K562 (cell line): Measurements from ENCODE around the gene MCM7. TPM values are rescaled to one million over a fixed set of nuclear protein-coding genes. Genes with fewer than 3 reads are reported as not detected.
A peak's percentile ranks its signal among the peaks of the same experiment; 100 is the strongest.

Experiments used
- ATAC-seq: fragments of 200-7000 bp; cut with Tn5 transposase; 3 replicates; pipeline ENCODE4 v1.9.1; 2020; ENCODE audit warnings: moderate library complexity
- Bru-seq: library from RNA; stranded (reverse); fragments of 400-500 nt; gene quantifications from one replicate; lab custom pipeline; 2021; lab: Mats Ljungman, UMichigan
- BruChase-seq, 2 experiments: library from RNA; stranded (reverse); fragments of 400-500 nt; gene quantifications; one replicate each; lab custom pipeline; 2021; lab: Mats Ljungman, UMichigan
- BruUV-seq: library from RNA; stranded (reverse); fragments of 400-500 nt; replicated peaks from 2 replicates; lab custom pipeline; 2021; lab: Mats Ljungman, UMichigan
- CTCF ChIA-PET: fragments of 300-600 bp; formaldehyde crosslinking; extraction: SDS; loops from one replicate; lab custom pipeline; 2021; ENCODE audit warnings: low intra/inter-chr PET ratio; lab: Yijun Ruan, JAX
- POLR2A ChIA-PET: fragments of 300-600, 350-650 bp; sonication (Branson Sonifier 250); formaldehyde crosslinking; extraction: SDS; loops from one replicate; lab custom pipeline; 2021; ENCODE audit warnings: antibody characterized with exemption, inconsistent platforms; lab: Yijun Ruan, JAX
- DNase-seq, 4 experiments: peaks; one replicate each; pipeline versions ENCODE4 v3.0.0 to v3.0.0-alpha.2; 2011 to 2018; ENCODE audit warnings: low spot score in 3 of 4, mixed read lengths in 3 of 4; ENCODE audit errors: extremely low read depth in 1 of 4
- FAIRE-seq: peaks from 2 replicates; lab custom pipeline; 2011; peaks lifted over from hg19 to GRCh38; lab: Jason Lieb, UNC
- H2AFZ ChIP-seq: 2 replicates; pipeline ENCODE4 v1.6.0; 2011; ENCODE audit warnings: low read depth, low read length, control low read depth, inconsistent platforms
- H3K27ac ChIP-seq: fragments of 200-600 bp; 3 replicates; pipeline ENCODE4 v1.8.0; 2011; ENCODE audit warnings: low read depth, mild to moderate bottlenecking, control low read depth, inconsistent platforms, low read length, moderate library complexity, mixed read lengths; ENCODE audit errors: extremely low read depth
- H3K27me3 ChIP-seq, 2 experiments: fragments of 300-600 bp in 1 of 2; 2 replicates in 1 of 2; 3 replicates in 1 of 2; pipeline versions ENCODE4 v1.6.0 to v1.8.0; 2011; ENCODE audit warnings: inconsistent platforms in 2 of 2, low read length in 2 of 2, mild to moderate bottlenecking in 1 of 2, mixed read lengths in 1 of 2, moderate library complexity in 1 of 2; ENCODE audit not compliant: control insufficient read depth in 2 of 2, insufficient read depth in 2 of 2
- H3K36me3 ChIP-seq: fragments of 300-600 bp; 3 replicates; pipeline ENCODE4 v1.8.0; 2011; ENCODE audit warnings: mild to moderate bottlenecking, low read length, inconsistent platforms; ENCODE audit not compliant: control insufficient read depth, insufficient read depth
- H3K4me1 ChIP-seq, 2 experiments: fragments of 200-600 bp in 1 of 2; replicated peaks in 1 of 2; 2 replicates in 1 of 2; 3 replicates in 1 of 2; pipeline versions ENCODE4 v1.5.1 to v1.8.0; 2011; ENCODE audit warnings: inconsistent platforms in 2 of 2, low read length in 2 of 2, mild to moderate bottlenecking in 1 of 2, mixed read lengths in 1 of 2, moderate library complexity in 1 of 2; ENCODE audit not compliant: control insufficient read depth in 2 of 2, insufficient read depth in 2 of 2
- H3K4me2 ChIP-seq: 2 replicates; pipeline ENCODE4 v1.6.1; 2011; ENCODE audit warnings: low read length, control low read depth, inconsistent platforms, mixed read lengths; ENCODE audit not compliant: insufficient read depth
- H3K4me3 ChIP-seq: fragments of 200-600 bp; sonication (generic), shearing (Covaris generic); 2 replicates; pipeline ENCODE4 v1.5.1; 2016; ENCODE audit warnings: control low read depth, inconsistent platforms
- H3K79me2 ChIP-seq: fragments of 200-600 bp; 3 replicates; pipeline ENCODE4 v1.8.0; 2011; ENCODE audit warnings: low read length, inconsistent platforms; ENCODE audit not compliant: control insufficient read depth, insufficient read depth
- H3K9ac ChIP-seq, 2 experiments: 2 replicates each; pipeline versions ENCODE4 v1.6.0 to v1.6.1; 2011; ENCODE audit warnings: low read depth in 2 of 2, low read length in 2 of 2, control low read depth in 1 of 2, inconsistent platforms in 1 of 2, mild to moderate bottlenecking in 1 of 2, mixed read lengths in 1 of 2; ENCODE audit not compliant: insufficient read depth in 1 of 2
- H3K9me1 ChIP-seq: one replicate; pipeline ENCODE4 v1.6.0; 2011; ENCODE audit warnings: inconsistent platforms, mild to moderate bottlenecking, low read length, moderate library complexity; ENCODE audit not compliant: control insufficient read depth, insufficient read depth
- H3K9me3 ChIP-seq: replicated peaks from 2 replicates; pipeline ENCODE4 v1.5.1; 2011; ENCODE audit warnings: low read depth, low read length, inconsistent platforms; ENCODE audit not compliant: control insufficient read depth, insufficient read depth
- H4K20me1 ChIP-seq: replicated peaks from 2 replicates; pipeline ENCODE4 v1.6.1; 2011; ENCODE audit warnings: low read length, inconsistent platforms, mixed read lengths; ENCODE audit not compliant: control insufficient read depth, insufficient read depth
- ELF2 ChIP-seq: fragments of 250-450 bp; sonication (Bioruptor Pico); IDR thresholded peaks from 2 replicates; pipeline ENCODE4 v1.5.0; 2021; ENCODE audit warnings: mild to moderate bottlenecking
- HDAC2 ChIP-seq: fragments of 450-650 bp; IDR thresholded peaks from 2 replicates; pipeline ENCODE4 v1.6.1; 2016; ENCODE audit warnings: mild to moderate bottlenecking
- HMGN3 ChIP-seq: IDR thresholded peaks from 2 replicates; pipeline ENCODE4 v1.6.1; 2011; ENCODE audit warnings: borderline replicate concordance, low read depth, mild to moderate bottlenecking, mixed read lengths, low read length; ENCODE audit not compliant: insufficient read length; ENCODE audit errors: extremely low read depth
- MBD2 ChIP-seq: sonication (generic); IDR thresholded peaks from 2 replicates; pipeline ENCODE4 v1.6.1; 2016; ENCODE audit warnings: low read depth, borderline replicate concordance
- NFIC ChIP-seq: fragments of 450-650 bp; IDR thresholded peaks from 2 replicates; pipeline ENCODE4 v1.6.1; 2017; ENCODE audit warnings: mild to moderate bottlenecking, inconsistent platforms
- POLR2H ChIP-seq: IDR thresholded peaks from 2 replicates; pipeline ENCODE4 v1.6.1; 2016; ENCODE audit warnings: missing genetic modification characterization, low read depth, mild to moderate bottlenecking, control low read depth, missing compliant biosample characterization, moderate library complexity
- PTTG1 ChIP-seq: fragments of 450-650 bp; IDR thresholded peaks from 2 replicates; pipeline ENCODE4 v1.6.1; 2016; ENCODE audit warnings: low read depth, mild to moderate bottlenecking, missing genetic modification characterization, missing compliant biosample characterization
- RBFOX2 ChIP-seq: fragments of 200-400 bp; formaldehyde crosslinking; IDR thresholded peaks from 2 replicates; pipeline ENCODE4 v1.6.1; 2017; ENCODE audit warnings: low read depth, mild to moderate bottlenecking, low read length, moderate library complexity
- SMC3 ChIP-seq: conservative IDR thresholded peaks from 2 replicates; pipeline ENCODE4 v1.6.1; 2011; ENCODE audit warnings: low read depth, low read length, improper control_type of control experiment; ENCODE audit not compliant: insufficient read depth
- TAF1 ChIP-seq: IDR thresholded peaks from 2 replicates; pipeline ENCODE4 v1.6.1; 2011; ENCODE audit warnings: mild to moderate bottlenecking, low read length, moderate library complexity; ENCODE audit not compliant: insufficient read depth, control insufficient read depth, severe bottlenecking; ENCODE audit errors: extremely low read depth
- ZNF165 ChIP-seq: fragments of 250-450 bp; sonication (Bioruptor Pico); IDR thresholded peaks from 2 replicates; pipeline ENCODE4 v1.4.0; 2020; ENCODE audit warnings: borderline replicate concordance
- ZNF583 ChIP-seq: fragments of 250-450 bp; sonication (Bioruptor Pico); IDR thresholded peaks from 2 replicates; pipeline ENCODE4 v1.4.0; 2020
- WGBS: fragments of 100-300 bp; shearing (Covaris generic); methylation state at CpG from one replicate; pipeline ENCODE4 v1.1.6; 2016; ENCODE audit warnings: low coverage, mixed read lengths; ENCODE audit not compliant: insufficient coverage; ENCODE audit errors: missing lambda C conversion rate; 5-methylcytosine and 5-hydroxymethylcytosine counted together
- in situ Hi-C: fragments of 300-500 bp; cut with MboI; formaldehyde crosslinking; loops from 4 replicates; pipeline ENCODE4 v1.15.0; 2018; ENCODE audit warnings: inconsistent platforms, mixed read lengths
- intact Hi-C: fragments of 100-400 bp; cut with micrococcal nuclease; formaldehyde crosslinking; loops from 2 replicates; pipeline ENCODE4 v1.14.2; 2022
- long read RNA-seq, 3 experiments: library from polyadenylated mRNA in 2 of 3; library from RNA in 1 of 3; unstranded in 2 of 3; stranded (forward) in 1 of 3; transcript quantifications; one replicate each; pipeline ENCODE4 v2.0.0, GENCODE V29; 2019 to 2022
- polyA minus RNA-seq, 3 experiments: library from RNA; depleted of rRNA, polyadenylated mRNA; stranded (reverse); fragments of >200 nt; gene quantifications; 2 replicates each; pipeline ENCODE4 v1.2.3, GENCODE V29; 2011
- polyA plus RNA-seq, 8 experiments: library from polyadenylated mRNA; depleted of rRNA in 4 of 8; stranded (reverse) in 5 of 8; unstranded in 3 of 8; fragments of >200 nt; fragmentation: Nextera tagmentation in 2 of 8; fragmentation: Illumina TruSeq in 1 of 8; extraction: Ambion mirVana in 2 of 8; extraction: Trizol in 1 of 8; gene quantifications; 2 replicates each; pipeline versions ENCODE4 v1.2.1 to v1.2.3, GENCODE V29; 2011 to 2014; ENCODE audit warnings: inconsistent platforms in 1 of 8, missing spikeins in 1 of 8
- total RNA-seq, 7 experiments: library from RNA; depleted of rRNA in 6 of 7; stranded (reverse); fragments of >200 nt in 6 of 7; fragmentation: Illumina TruSeq in 2 of 7; extraction: Trizol in 2 of 7; gene quantifications; 2 replicates each; pipeline versions ENCODE4 v1.2.1 to v1.2.3, GENCODE V29; 2011 to 2021; ENCODE audit warnings: low replicate concordance in 1 of 7
- TF ChIP-seq, protein P1 (sequence below): fragments of 250-450 bp; sonication (Bioruptor Pico); IDR thresholded peaks from 2 replicates; pipeline ENCODE4 v1.8.0; 2022; ENCODE audit warnings: moderate library complexity, mild to moderate bottlenecking, inconsistent platforms

Gene MCM7
- 414 and 758 TPM in 2 replicates for total RNA-seq (2011; cell fraction: chromatin; rRNA removed; ENCODE audit: low replicate concordance)
- total RNA-seq (2011; cell fraction: nucleolus; rRNA removed) = 463 and 497 TPM in 2 replicates
- 263 and 349 TPM in 2 replicates for total RNA-seq (2011; cell fraction: nucleoplasm; rRNA removed)
- total RNA-seq (2014; rRNA removed) (560 and 610 TPM in 2 replicates), total RNA-seq (2014; rRNA removed; fragmentation: Illumina TruSeq; extraction: Trizol) (303 and 336 TPM in 2 replicates), total RNA-seq (2015; rRNA removed; fragmentation: Illumina TruSeq; extraction: Trizol) (408 and 410 TPM in 2 replicates), total RNA-seq (2021) (588 and 616 TPM in 2 replicates), polyA plus RNA-seq (2011; rRNA removed) (304 and 329 TPM in 2 replicates), polyA plus RNA-seq (2014; fragmentation: Illumina TruSeq; extraction: Trizol) (437 and 491 TPM in 2 replicates), polyA plus RNA-seq (2014; fragmentation: Nextera tagmentation; extraction: Ambion mirVana) (100 to 1,000 TPM; 407 to 856 TPM), polyA plus RNA-seq (2014; rRNA removed) (488 and 513 TPM in 2 replicates), polyA minus RNA-seq (2011; rRNA and poly(A)+ RNA removed) (295 and 393 TPM in 2 replicates), Bru-seq, nascent RNA (percentile 98 among the genes with signal in this experiment), BruChase-seq, experiment 1, labeled RNA remaining after a 2-hour chase (percentile 98 among the genes with signal in this experiment), BruChase-seq, experiment 2, labeled RNA remaining after a 6-hour chase (percentile 98 among the genes with signal in this experiment)
- polyA plus RNA-seq (2011; cell fraction: cytosol; rRNA removed) = 333 and 730 TPM in 2 replicates
- 657 and 888 TPM in 2 replicates for polyA plus RNA-seq (2011; cell fraction: nucleus; rRNA removed)
- polyA plus RNA-seq (2012) = 488 and 498 TPM in 2 replicates
- polyA minus RNA-seq (2011; cell fraction: cytosol; rRNA and poly(A)+ RNA removed) = 320 and 399 TPM in 2 replicates
- 299 and 305 TPM in 2 replicates for polyA minus RNA-seq (2011; cell fraction: nucleus; rRNA and poly(A)+ RNA removed)
- long read RNA-seq, experiment 1, transcript MCM7-201 (15 exons, 2,957 nt) = major isoform, 1,083 of 1,840 reads
- long read RNA-seq, experiment 1, partial matches to known transcripts = 634 of 1,840 reads
- long read RNA-seq, experiment 1, other reads (novel, unspliced or antisense) = 120 of 1,840 reads
- long read RNA-seq, experiment 2, transcript MCM7-201 (15 exons, 2,957 nt) = major isoform, 528 of 908 reads
- long read RNA-seq, experiment 2, partial matches to known transcripts = 266 of 908 reads
- long read RNA-seq, experiment 2, other reads (novel, unspliced or antisense) = 110 of 908 reads
- long read RNA-seq, experiment 3, transcript MCM7-201 (15 exons, 2,957 nt) = major isoform, 992 of 1,130 reads
- long read RNA-seq, experiment 3, partial matches to known transcripts = 79 of 1,130 reads
- long read RNA-seq, experiment 3, other reads (novel, unspliced or antisense) = 57 of 1,130 reads

DNA sequence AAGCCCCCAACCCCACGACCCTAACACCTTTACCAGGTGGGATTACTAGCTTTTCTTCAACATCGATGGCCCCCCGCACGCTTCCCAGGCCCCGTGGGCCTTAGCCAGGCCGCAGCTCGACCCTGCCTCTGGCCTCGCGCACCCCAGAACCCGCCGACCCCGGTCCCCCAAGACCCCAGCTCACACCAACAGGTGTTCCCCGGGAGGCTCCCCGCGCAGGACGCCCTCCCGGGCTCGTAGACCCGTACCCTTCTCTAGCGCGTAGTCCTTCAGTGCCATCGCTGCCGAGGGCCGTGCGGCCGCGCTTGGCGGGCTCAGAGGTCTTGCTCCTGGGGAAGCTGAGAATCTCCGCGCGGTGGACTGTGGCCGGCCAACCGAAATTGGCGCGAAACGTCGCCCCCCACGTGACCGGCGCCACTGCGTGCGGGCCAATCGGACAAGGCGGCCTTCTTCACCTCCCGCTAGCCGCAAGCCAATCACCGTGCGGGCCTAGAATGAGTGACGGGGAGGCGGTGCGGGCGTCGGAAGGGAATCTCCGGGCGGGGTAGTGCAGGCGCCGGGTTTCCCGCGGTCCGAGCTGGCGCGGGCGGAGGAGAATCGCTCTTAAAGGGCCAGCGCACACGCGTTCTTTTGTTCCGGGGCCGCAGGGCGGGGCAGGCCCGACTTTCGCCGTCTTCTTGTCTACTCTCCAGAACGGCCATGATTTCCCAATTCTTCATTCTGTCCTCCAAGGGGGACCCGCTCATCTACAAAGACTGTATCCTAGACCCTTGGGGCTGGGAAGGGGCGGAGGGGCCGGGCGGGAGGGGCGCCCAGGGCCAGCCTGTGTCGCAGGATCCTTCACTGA lies at the start of gene MCM7, which contains the start of gene AP4M1:
TSS of gene MCM7 (minus strand) at position 382 of the 847 bp plus-strand sequence. CDS start at position 279, 103 bp downstream.
TSS of gene AP4M1 (plus strand) at position 628 of the 847 bp plus-strand sequence. CDS start at position 700, 72 bp downstream.
- H3K4me3 ChIP-seq = peak within 1 kb of the TSS; percentile 98
- ATAC-seq (peak; percentile 95), FAIRE-seq (peak; percentile 94), DNase-seq (peak; percentile 98 to 100 (median 99))
- H3K9ac ChIP-seq = peak within 1 kb of the TSS; percentile 99 to 100
- CTCF ChIA-PET = no interaction called here
- H3K27me3 ChIP-seq = no peaks in the 10 kb centered on the region
- H3K9me1 ChIP-seq = peaks cover 3% of the 10 kb centered on the region
- peaks cover 32% of the 10 kb centered on the region for H4K20me1 ChIP-seq
- POLR2A ChIA-PET = interaction anchor here (0.6 to 4.6 kb wide), 17 partner anchors 11 to 333 kb away, joined by 3 to 115 read pairs (median 4); partner anchors contain the start of genes COPS6, LAMTOR4, MBLAC1 and ZNF3
- H3K4me1 ChIP-seq = peaks cover 9 to 35% of the 10 kb centered on the region in 2 experiments; a peak in 4 of 5 replicates
- BruUV-seq = no TSS peak
- peaks cover 51% of the 10 kb centered on the region for H3K79me2 ChIP-seq
- peaks cover 67% of the 10 kb centered on the region for H3K36me3 ChIP-seq
- WGBS = under 1% methylated on average over 74 of the region's 80 CpGs
- H3K4me2 ChIP-seq = peak within 1 kb of the TSS; percentile 92
- H3K27ac ChIP-seq = peak within 1 kb of the TSS; percentile 100
- in situ Hi-C loops = no loop called here
- intact Hi-C loops = loop anchor here (1.0 to 2.0 kb wide), 3 partner anchors 18 to 26 kb away; partner anchors contain the start of genes CNPY4 and TAF6
- H3K9me3 ChIP-seq = no peaks in the 10 kb centered on the region
- H2AFZ ChIP-seq = peak within 1 kb of the TSS; percentile 91
- TF ChIP-seq, protein P1, sequence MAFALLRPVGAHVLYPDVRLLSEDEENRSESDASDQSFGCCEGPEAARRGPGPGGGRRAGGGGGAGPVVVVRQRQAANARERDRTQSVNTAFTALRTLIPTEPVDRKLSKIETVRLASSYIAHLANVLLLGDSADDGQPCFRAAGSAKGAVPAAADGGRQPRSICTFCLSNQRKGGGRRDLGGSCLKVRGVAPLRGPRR (CRISPR knock-in tag) = 0 out of 2 replicates have a peak, but pooled peaks have one; percentile 45
- TF ChIP-seq PTTG1 (no peak), ZNF165 (0 out of 2 replicates have a peak, but pooled peaks have one; percentile 35), HMGN3 (peak; percentile 26), NFIC (0 out of 2 replicates have a peak, but pooled peaks have one; percentile 29), RBFOX2 (peak; percentile 98), MBD2 (peak; percentile 90), POLR2H (tag) (peak; percentile 86), TAF1 (peak; percentile 84), SMC3 (no peak; the same call in 1 of the 2 replicates), ZNF583 (CRISPR knock-in tag) (peak; percentile 79), ELF2 (CRISPR knock-in tag) (no peak), HDAC2 (peak; percentile 37; the same call in 1 of the 2 replicates)
